GM20000 (cell line): ENCODE measurements around the gene SLC2A1.

Source experiments
- DNase-seq: peaks from one replicate; pipeline ENCODE4 v3.0.0; 2012; ENCODE audit warnings: low spot score
- CTCF ChIP-seq: IDR thresholded peaks from 2 replicates; pipeline ENCODE4 v1.5.1; 2012; ENCODE audit warnings: mild to moderate bottlenecking, control low read depth; ENCODE audit errors: extremely low read depth, missing control alignments

Gene SLC2A1

DNA sequence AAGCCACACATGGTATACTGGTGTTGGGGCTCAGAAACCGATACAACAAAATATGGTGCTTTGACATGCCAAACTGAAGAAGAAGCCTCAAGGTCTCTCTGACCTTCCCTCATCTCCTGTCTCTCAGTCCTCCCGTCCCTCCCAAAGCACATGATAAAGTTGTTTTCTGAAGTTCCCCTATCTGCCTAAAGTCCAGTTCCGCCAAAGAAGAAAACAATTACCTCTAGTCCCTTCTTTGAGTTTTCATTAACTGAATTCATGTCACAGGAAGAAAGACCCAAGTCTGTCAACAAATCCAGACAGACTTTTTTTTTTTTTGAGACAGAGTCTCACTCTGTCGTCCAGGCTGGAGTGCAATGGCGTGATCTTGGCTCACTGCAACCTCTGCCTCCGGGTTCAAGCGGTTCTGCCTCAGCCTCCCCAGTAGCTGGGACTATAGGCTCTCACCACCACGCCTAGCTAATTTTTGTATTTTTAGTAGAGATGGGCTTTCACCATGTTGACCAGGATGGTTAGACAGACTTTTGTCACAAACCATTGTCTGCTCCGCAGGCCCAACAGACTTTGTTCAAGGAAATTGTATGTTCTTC, 32.2 kb upstream of the SLC2A1 start:
- DNase-seq: no peak
- no peak for TF ChIP-seq CTCF

- no peak for DNase-seq
- no peak for TF ChIP-seq CTCF
These were observed 25.0 kb upstream of the SLC2A1 start for GRCh38 chr1:42983693-42984092.

- TF ChIP-seq CTCF: no peak
- DNase-seq: no peak
These were observed 24.6 kb upstream of the SLC2A1 start for GRCh38 chr1:42983253-42983652.

- no peak for DNase-seq
- TF ChIP-seq CTCF: no peak
These were observed 24.0 kb upstream of the SLC2A1 start for GRCh38 chr1:42982641-42983040.

DNA sequence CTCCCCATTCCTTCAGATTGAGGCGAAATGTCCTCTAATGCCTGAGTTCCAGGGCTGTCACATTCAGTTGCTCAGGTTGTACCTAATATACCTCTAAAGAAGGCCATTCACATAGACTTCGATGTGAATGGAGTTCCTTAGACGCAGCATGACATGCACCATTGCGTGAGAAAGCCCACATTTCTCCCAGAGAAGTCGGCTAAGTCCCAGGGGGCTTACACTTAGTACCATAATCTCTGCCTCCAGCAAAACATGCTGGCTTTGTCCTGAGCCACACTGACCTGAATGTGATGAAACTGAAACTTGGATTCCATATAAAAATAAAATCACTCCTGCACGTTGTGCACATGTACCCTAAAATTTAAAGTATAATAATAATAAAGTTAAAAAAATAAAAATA, 23.2 kb upstream of the SLC2A1 start:
- DNase-seq: no peak
- TF ChIP-seq CTCF: no peak

DNA sequence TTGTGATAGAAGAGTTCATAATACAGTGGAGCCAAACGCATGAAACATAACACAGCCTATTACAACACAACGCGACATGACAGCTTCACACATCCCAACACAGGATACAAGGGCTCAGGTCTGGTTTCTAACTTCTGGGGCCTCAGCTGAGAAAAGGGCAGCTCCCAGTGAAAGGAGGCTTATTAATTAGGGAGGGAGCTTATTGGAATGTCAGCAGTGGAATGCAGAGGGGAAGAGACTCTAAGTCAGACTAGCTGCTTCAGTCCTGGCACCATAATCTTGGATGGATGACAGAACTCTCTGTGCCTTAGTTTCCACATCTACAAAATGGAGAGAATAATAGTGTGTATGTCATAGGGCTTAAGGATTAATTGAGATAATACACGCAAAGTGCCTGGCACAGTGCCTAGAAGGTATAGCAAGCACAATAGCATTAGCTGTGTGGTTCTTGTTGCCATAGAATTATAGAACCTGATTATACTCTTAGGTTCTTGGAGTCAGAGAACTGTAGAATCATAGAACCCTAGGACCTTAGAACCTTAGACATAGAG, 22.7 kb upstream of the SLC2A1 start:
- TF ChIP-seq CTCF: no peak

DNA sequence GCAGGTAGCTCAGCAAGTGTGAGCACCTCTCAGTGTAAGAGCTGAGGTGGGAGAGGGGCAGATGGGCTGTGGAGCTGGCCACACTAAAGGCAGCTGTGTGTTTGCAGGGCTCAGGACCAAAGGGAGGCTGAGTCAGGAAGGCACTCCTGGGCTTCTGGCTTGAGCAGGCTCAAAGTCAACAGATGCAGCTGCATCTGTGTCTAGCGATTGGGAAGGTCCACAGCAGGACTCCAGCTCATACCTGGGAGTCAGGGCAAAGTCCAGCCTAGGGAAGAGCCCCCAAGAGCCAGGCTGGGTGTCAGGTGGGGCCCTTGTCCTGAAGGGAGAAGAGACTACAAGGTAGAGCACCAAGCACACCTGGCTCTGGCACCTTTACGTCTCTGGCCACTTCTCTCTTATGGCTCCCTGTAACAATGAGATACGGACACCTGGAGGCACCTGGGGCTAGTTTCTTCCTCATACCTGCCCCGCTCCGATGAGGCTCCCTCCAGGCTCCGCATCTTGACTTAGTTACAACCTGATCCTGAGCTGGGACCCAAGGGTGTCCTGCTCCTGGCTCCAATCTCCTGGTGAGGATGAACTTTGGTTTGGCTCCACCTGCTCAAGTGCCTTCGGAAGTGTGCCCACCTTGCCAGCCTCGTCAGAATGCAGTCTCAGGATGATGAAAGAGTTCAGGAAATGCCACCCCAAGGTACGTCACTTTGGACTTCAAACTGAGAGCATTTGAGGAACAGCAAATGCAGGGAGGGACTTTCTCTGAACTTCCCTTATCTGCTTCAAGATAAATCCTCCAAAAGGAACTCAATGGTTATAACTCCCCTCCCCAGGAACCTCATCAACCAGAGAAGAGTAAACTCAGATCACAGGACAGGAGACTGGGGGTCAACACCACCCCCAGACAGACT, 21.5 kb upstream of the SLC2A1 start:
- DNase-seq: no peak
- no peak for TF ChIP-seq CTCF

More for the DNA sequence above, 22.7 kb upstream of the SLC2A1 start:
- no peak for DNase-seq
